Endodermal cell (in vitro differentiated cells): ENCODE data around the gene FEN1. TPM values are rescaled to one million over a fixed set of nuclear protein-coding genes. Genes with fewer than 3 reads are reported as not detected.

ENCODE experiments used
- DNase-seq: peaks from one replicate; pipeline ENCODE4 v3.0.0-alpha.2; 2017
- H3K27ac ChIP-seq: 2 replicates; pipeline ENCODE4 v1.5.1; 2013; ENCODE audit warnings: mild to moderate bottlenecking, low read depth, low read length, moderate library complexity
- H3K27me3 ChIP-seq: 2 replicates; pipeline ENCODE4 v1.6.1; 2013; ENCODE audit warnings: mild to moderate bottlenecking, low read length, moderate library complexity; ENCODE audit not compliant: insufficient read depth, control insufficient read depth, poor library complexity, severe bottlenecking
- H3K36me3 ChIP-seq: 2 replicates; pipeline ENCODE4 v1.7.0; 2013; ENCODE audit warnings: mild to moderate bottlenecking, low read length, moderate library complexity; ENCODE audit not compliant: control insufficient read depth, insufficient read depth
- H3K4me1 ChIP-seq: one replicate; pipeline ENCODE4 v1.7.0; 2013; ENCODE audit warnings: low read length; ENCODE audit not compliant: control insufficient read depth, insufficient read depth
- H3K4me3 ChIP-seq: 2 replicates; pipeline ENCODE4 v1.5.1; 2013; ENCODE audit warnings: mild to moderate bottlenecking, low read length, moderate library complexity
- H3K9ac ChIP-seq: 2 replicates; pipeline ENCODE4 v1.6.1; 2013; ENCODE audit warnings: mild to moderate bottlenecking, low read length, moderate library complexity; ENCODE audit not compliant: poor library complexity, severe bottlenecking; ENCODE audit errors: extremely low read depth
- H3K9me3 ChIP-seq: 2 replicates; pipeline ENCODE4 v1.6.1; 2013; ENCODE audit warnings: mild to moderate bottlenecking, low read length, moderate library complexity; ENCODE audit not compliant: control insufficient read depth
- H3K27ac Mint-ChIP-seq: 2 replicates; pipeline ENCODE4 v1.8.0; 2020; ENCODE audit warnings: mixed read lengths
- H3K27me3 Mint-ChIP-seq: 2 replicates; pipeline ENCODE4 v1.8.0; 2021; ENCODE audit warnings: mild to moderate bottlenecking, mixed read lengths; ENCODE audit not compliant: insufficient read depth
- H3K36me3 Mint-ChIP-seq: 2 replicates; pipeline ENCODE4 v1.8.0; 2020; ENCODE audit warnings: low read depth, mixed read lengths
- H3K4me1 Mint-ChIP-seq: 2 replicates; pipeline ENCODE4 v1.8.0; 2020; ENCODE audit warnings: mixed read lengths
- H3K4me3 Mint-ChIP-seq: 2 replicates; pipeline ENCODE4 v1.8.0; 2020; ENCODE audit warnings: mild to moderate bottlenecking, moderate library complexity, mixed read lengths
- H3K9me3 Mint-ChIP-seq: 2 replicates; pipeline ENCODE4 v1.8.0; 2020; ENCODE audit warnings: mild to moderate bottlenecking, mixed read lengths
- CTCF ChIP-seq: fragments of 200-600 bp; sonication (generic); conservative IDR thresholded peaks from 2 replicates; pipeline ENCODE4 v1.5.0; 2021; ENCODE audit warnings: antibody characterized with exemption, mild to moderate bottlenecking
- WGBS, 2 experiments: methylation state at CpG; one replicate each; pipeline versions ENCODE4 v1.1.5 to v1.1.7; 2013; ENCODE audit warnings: missing lambda C conversion rate in 2 of 2, mixed read lengths in 1 of 2; ENCODE audit not compliant: insufficient coverage in 1 of 2, insufficient read length in 1 of 2; 5-methylcytosine and 5-hydroxymethylcytosine counted together
- total RNA-seq, 2 donors: library from RNA; stranded (reverse); fragmentation: NEBNext Ultra II Directional in 1 of 2; extraction: Animal tissue kit (Norgen Biotek cat#: 25700) in 1 of 2; gene quantifications; 2 replicates in 1 of 2; 3 replicates in 1 of 2; pipeline ENCODE4 v1.2.1, GENCODE V29; 2021

Gene FEN1
- total RNA-seq, 2 donors from 2014 or later, result 66.7 to 81.8 TPM

GRCh38 chr11:61780581-61781162 lies 12.0 kb upstream of the FEN1 start:
- H3K4me3 ChIP-seq, result no peak overlapping the region
- H3K4me3 Mint-ChIP-seq, result no peak overlapping the region
- peaks cover 26% of the 10 kb centered on the region for H3K36me3 ChIP-seq
- H3K4me1 Mint-ChIP-seq, result no peaks in the 10 kb centered on the region
- H3K36me3 Mint-ChIP-seq, result peaks cover 44% of the 10 kb centered on the region
- no peaks in the 10 kb centered on the region for H3K9me3 ChIP-seq
- H3K4me1 ChIP-seq, result no peaks in the 10 kb centered on the region
- H3K9me3 Mint-ChIP-seq, result no peaks in the 10 kb centered on the region
- no peak for DNase-seq
- no peak overlapping the region for H3K27ac Mint-ChIP-seq
- H3K9ac ChIP-seq, result no peak overlapping the region
- no peak for TF ChIP-seq CTCF
- H3K27ac ChIP-seq, result no peak overlapping the region
- WGBS, 2 experiments, result 93 to 94% methylated on average over 6 to 9 of the region's 9 CpGs
- no peaks in the 10 kb centered on the region for H3K27me3 Mint-ChIP-seq
- H3K27me3 ChIP-seq, result no peaks in the 10 kb centered on the region

- H3K27ac Mint-ChIP-seq, result no peak overlapping the region
- Histone ChIP-seq H3K9ac (no peak overlapping the region), H3K27ac (no peak overlapping the region), H3K27me3 (no peaks in the 10 kb centered on the region), H3K9me3 (no peaks in the 10 kb centered on the region), H3K36me3 (peaks cover 35% of the 10 kb centered on the region), H3K4me1 (no peaks in the 10 kb centered on the region), H3K4me3 (no peak overlapping the region)
- H3K4me1 Mint-ChIP-seq, result no peaks in the 10 kb centered on the region
- TF ChIP-seq CTCF, result no peak
- DNase-seq, result no peak
- H3K9me3 Mint-ChIP-seq, result no peaks in the 10 kb centered on the region
- no peak overlapping the region for H3K4me3 Mint-ChIP-seq
- H3K36me3 Mint-ChIP-seq, result peaks cover 45% of the 10 kb centered on the region
- 95 to 98% methylated on average over 3 to 5 of the region's 5 CpGs for WGBS, 2 experiments
- H3K27me3 Mint-ChIP-seq, result no peaks in the 10 kb centered on the region
Observed at GRCh38 chr11:61781585-61781984, 11.1 kb upstream of the FEN1 start.

- H3K4me1 ChIP-seq, result no peaks in the 10 kb centered on the region
- Mint-ChIP-seq H3K4me3 (no peak overlapping the region), H3K36me3 (peaks cover 47% of the 10 kb centered on the region), H3K27ac (no peak overlapping the region), H3K27me3 (no peaks in the 10 kb centered on the region), H3K9me3 (no peaks in the 10 kb centered on the region), H3K4me1 (no peaks in the 10 kb centered on the region)
- H3K36me3 ChIP-seq, result peaks cover 42% of the 10 kb centered on the region
- DNase-seq, result no peak
- no peaks in the 10 kb centered on the region for H3K27me3 ChIP-seq
- no peak overlapping the region for H3K27ac ChIP-seq
- no peak for TF ChIP-seq CTCF
- no peaks in the 10 kb centered on the region for H3K9me3 ChIP-seq
- H3K9ac ChIP-seq, result no peak overlapping the region
- WGBS, 2 experiments, result 87 to 100% methylated on average over 2 to 3 of the region's 3 CpGs
- no peak overlapping the region for H3K4me3 ChIP-seq
Observed at GRCh38 chr11:61782299-61782698, 10.4 kb upstream of the FEN1 start.
